ENCODE data around the gene RIPPLY1. TPM values are rescaled to one million over a fixed set of nuclear protein-coding genes. Genes with fewer than 3 reads are reported as not detected.

RIPPLY1 gene, protein sequence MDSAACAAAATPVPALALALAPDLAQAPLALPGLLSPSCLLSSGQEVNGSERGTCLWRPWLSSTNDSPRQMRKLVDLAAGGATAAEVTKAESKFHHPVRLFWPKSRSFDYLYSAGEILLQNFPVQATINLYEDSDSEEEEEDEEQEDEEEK
- total RNA-seq: not detected in 2 replicates

DNA sequence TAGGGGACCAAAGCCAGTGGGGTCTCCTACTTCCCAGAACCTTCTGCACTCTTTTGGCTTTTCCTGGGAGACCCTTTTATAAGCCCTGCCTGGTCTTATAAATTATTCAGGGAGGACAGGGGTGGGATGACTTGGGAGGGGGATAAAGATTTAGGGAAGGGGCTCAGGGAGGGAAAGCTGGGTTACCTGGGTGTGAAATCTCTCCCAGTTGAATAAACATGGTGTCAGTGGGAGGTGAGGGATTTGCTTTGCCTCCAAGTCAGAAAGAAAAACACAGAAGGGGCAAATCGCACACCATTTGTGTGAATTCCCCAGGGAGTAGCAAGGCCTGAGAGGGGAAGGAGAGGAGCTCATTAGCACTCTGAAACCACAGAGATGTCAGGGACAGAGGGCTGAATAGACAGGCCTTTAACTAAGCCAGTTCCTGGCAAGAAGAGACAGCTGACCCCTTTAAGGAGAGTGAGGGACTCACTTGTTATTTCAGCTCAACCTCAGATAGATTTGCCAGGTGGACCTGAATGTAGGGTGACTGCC, at the start of gene RIPPLY1:
TSS of gene RIPPLY1 (minus strand) at position 51 of the 534 bp plus-strand sequence. CDS start 54 bp downstream, outside the sequence.
- no peak within 1 kb of the TSS for H3K4me3 ChIP-seq (ENCODE audit: low read depth, low read length)
- TF ChIP-seq, protein P1, sequence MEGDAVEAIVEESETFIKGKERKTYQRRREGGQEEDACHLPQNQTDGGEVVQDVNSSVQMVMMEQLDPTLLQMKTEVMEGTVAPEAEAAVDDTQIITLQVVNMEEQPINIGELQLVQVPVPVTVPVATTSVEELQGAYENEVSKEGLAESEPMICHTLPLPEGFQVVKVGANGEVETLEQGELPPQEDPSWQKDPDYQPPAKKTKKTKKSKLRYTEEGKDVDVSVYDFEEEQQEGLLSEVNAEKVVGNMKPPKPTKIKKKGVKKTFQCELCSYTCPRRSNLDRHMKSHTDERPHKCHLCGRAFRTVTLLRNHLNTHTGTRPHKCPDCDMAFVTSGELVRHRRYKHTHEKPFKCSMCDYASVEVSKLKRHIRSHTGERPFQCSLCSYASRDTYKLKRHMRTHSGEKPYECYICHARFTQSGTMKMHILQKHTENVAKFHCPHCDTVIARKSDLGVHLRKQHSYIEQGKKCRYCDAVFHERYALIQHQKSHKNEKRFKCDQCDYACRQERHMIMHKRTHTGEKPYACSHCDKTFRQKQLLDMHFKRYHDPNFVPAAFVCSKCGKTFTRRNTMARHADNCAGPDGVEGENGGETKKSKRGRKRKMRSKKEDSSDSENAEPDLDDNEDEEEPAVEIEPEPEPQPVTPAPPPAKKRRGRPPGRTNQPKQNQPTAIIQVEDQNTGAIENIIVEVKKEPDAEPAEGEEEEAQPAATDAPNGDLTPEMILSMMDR (IDR thresholded peaks at IDR 0.05; ENCODE audit: insufficient read depth, low read depth, low read length): no peak
- no peak for DNase-seq (ENCODE audit: low read depth)

DNA sequence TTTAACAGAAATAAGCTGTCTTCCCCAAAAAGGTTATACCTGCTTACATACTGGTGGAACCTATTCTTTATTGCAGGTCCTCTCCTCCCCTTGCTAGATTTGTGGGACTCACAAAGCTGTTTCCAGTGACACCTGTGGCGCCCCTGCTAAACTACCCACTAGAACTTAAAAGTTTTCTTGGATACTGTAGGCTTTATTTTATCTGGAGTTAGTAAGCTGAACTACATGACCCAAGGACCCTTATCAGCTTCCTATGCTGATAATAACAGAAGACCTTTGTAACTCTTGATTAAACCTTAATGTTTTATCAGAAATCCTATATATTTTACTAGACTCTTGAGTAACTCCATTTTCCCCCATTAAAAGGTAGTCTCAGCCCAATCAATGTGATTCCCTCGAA, 49.4 kb upstream of the RIPPLY1 start:
- TF ChIP-seq, protein P1 (IDR thresholded peaks at IDR 0.05; ENCODE audit: insufficient read depth, low read depth, low read length): no peak
- DNase-seq (ENCODE audit: low read depth): no peak
- no peak overlapping the region for H3K4me3 ChIP-seq (ENCODE audit: low read depth, low read length)

DNA sequence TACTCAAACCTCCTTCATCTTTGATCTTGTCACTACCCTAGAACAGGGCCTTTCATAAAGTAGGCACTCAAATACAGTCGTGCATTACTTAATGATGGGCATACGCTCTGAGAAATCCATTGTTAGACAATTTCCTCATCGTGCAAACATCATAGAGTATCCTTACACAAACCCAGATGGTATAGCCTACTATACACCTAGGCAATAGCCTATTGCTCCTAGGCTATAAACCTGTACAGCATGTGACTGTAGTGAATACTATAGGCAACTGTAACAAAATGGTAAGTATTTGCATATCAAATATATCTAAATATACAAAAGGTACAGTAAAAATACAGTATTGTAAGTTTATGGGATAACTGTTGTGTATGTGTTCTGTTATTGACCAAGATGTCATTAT, 48.9 kb upstream of the RIPPLY1 start:
- TF ChIP-seq, protein P1 (IDR thresholded peaks at IDR 0.05; ENCODE audit: insufficient read depth, low read depth, low read length): no peak

DNA sequence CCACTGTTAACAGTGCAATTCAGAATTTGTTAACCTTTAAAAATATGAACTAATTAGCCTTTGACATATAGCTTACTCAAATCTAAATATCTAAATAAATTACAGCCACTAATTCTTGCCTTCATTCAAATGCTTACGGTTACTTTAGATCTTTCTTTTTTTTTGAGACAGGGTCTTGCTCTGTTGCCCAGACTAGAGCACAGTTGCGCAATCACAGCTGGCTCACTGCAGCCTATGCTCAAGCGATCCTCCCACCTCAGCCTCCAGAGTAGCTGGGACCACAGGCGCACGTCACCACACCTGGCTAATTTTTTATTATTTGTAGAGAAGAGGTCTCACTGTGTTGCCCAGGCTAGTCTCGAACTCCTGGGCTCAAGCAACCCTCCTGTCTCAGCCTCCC, 48.1 kb upstream of the RIPPLY1 start:
- TF ChIP-seq, protein P1 (IDR thresholded peaks at IDR 0.05; ENCODE audit: insufficient read depth, low read depth, low read length): no peak

More for the DNA sequence above, 48.9 kb upstream of the RIPPLY1 start:
- no peak for DNase-seq (ENCODE audit: low read depth)
- H3K4me3 ChIP-seq (ENCODE audit: low read depth, low read length): no peak overlapping the region

DNA sequence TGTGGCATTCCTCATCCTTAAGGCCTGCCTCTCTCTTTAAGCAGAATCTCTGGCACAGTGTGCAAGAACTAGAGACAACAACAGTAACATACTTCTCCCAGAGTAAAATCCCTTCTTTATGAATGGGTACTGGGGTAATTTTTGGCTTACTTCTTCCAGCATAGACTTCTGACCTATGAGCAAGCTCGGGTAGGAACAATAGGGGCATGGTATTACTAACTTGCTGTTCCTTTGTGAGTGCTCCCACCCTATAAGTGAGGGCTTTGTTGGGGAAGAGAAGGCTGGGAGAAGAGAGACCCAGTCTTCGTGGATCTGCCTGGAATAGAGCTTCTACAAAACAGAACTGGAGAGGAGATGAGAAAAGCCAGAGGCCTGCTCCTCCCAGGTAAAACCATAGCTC, 47.2 kb upstream of the RIPPLY1 start:
- TF ChIP-seq, protein P1 (IDR thresholded peaks at IDR 0.05; ENCODE audit: insufficient read depth, low read depth, low read length): no peak
- no peak for DNase-seq (ENCODE audit: low read depth)
- H3K4me3 ChIP-seq (ENCODE audit: low read depth, low read length): no peak overlapping the region

More for the DNA sequence above, 48.1 kb upstream of the RIPPLY1 start:
- H3K4me3 ChIP-seq (ENCODE audit: low read depth, low read length): no peak overlapping the region
- DNase-seq (ENCODE audit: low read depth): no peak

DNA sequence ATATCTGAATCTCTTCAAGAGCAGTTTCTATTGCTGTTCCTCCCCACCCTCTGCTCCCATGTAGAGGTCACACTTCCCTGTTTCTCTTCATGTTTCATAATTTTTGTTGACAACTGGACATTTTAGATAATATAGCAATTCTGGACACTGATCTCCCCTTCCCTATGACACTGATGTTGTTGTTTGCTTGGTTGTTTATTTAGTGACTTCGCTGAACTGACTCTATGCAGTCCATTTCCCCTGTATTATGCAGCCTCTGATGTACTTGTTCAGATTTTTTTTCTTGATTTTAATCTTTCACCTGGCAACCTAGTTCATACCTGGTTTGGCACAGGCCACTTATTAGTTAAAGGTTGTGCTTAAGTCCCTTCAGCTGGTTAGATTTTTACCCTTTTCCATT, 46.2 kb upstream of the RIPPLY1 start:
- H3K4me3 ChIP-seq (ENCODE audit: low read depth, low read length): no peak overlapping the region
- DNase-seq (ENCODE audit: low read depth): no peak
- TF ChIP-seq, protein P1 (IDR thresholded peaks at IDR 0.05; ENCODE audit: insufficient read depth, low read depth, low read length): no peak

DNA sequence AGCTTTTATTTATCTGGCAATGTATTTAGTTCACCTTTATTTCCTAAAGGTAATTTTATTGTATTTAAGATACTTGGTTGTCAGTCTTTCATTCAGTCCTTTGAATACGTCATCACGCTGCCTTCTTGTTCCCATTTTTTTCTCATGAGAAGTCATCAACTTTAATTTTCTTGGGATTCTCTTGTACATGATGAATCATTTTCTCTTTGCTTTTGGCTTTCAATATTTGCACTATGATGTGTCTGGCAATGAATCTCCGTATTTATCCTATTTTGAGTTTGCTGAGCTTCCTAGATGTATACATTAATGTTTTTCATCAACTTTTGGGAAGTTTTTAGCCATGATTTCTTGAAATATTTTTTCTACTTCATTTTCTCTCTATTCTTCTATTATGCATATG, 45.5 kb upstream of the RIPPLY1 start:
- TF ChIP-seq, protein P1 (IDR thresholded peaks at IDR 0.05; ENCODE audit: insufficient read depth, low read depth, low read length): no peak
- H3K4me3 ChIP-seq (ENCODE audit: low read depth, low read length): no peak overlapping the region
- DNase-seq (ENCODE audit: low read depth): no peak
